HEK293 (cell line): ENCODE results near the gene GMCL1.

ENCODE experiments used
- CTCF ChIA-PET: fragments of 350-600 bp; formaldehyde crosslinking; extraction: SDS; loops from one replicate; lab custom pipeline; 2021; ENCODE audit warnings: antibody characterized with exemption; lab: Yijun Ruan, JAX
- POLR2A ChIA-PET: fragments of 300-600 bp; formaldehyde crosslinking; extraction: SDS; loops from one replicate; lab custom pipeline; 2020; ENCODE audit warnings: antibody characterized with exemption, inconsistent platforms; lab: Yijun Ruan, JAX
- H3K27ac ChIP-seq: fragments of 200-500 bp; sonication (Bioruptor generic); 2 replicates; pipeline ENCODE4 v1.5.1; 2014; ENCODE audit warnings: low read depth, low read length, control low read depth, inconsistent platforms; ENCODE audit errors: extremely low read depth
- H3K36me3 ChIP-seq, 2 experiments: fragments of 200-500 bp in 1 of 2; sonication (Bioruptor generic) in 1 of 2; 1 replicate in 1 of 2; 2 replicates in 1 of 2; pipeline ENCODE4 v1.5.1; 2014 to 2017; ENCODE audit warnings: inconsistent platforms in 2 of 2, low read length in 2 of 2; ENCODE audit not compliant: control insufficient read depth in 2 of 2, insufficient read depth in 1 of 2
- H3K4me1 ChIP-seq: fragments of 200-500 bp; sonication (Bioruptor generic); 2 replicates; pipeline ENCODE4 v1.5.1; 2014; ENCODE audit warnings: mild to moderate bottlenecking, low read length, inconsistent platforms; ENCODE audit not compliant: control insufficient read depth, insufficient read depth
- H3K4me3 ChIP-seq: 2 replicates; pipeline ENCODE4 v1.5.1; 2011; ENCODE audit warnings: low read depth, mild to moderate bottlenecking, control low read depth, low read length, moderate library complexity
- H3K9me3 ChIP-seq: fragments of 200-500 bp; sonication (Bioruptor generic); 2 replicates; pipeline ENCODE4 v1.5.1; 2014; ENCODE audit warnings: low read depth, low read length, inconsistent platforms; ENCODE audit not compliant: control insufficient read depth, insufficient read depth
- ATF2 ChIP-seq: fragments of 450-650 bp; formaldehyde crosslinking; IDR thresholded peaks from 2 replicates; pipeline ENCODE4 v1.5.1; 2016; ENCODE audit warnings: missing biosample characterization, missing genetic modification characterization, low read depth
- HIC1 ChIP-seq: fragments of 450-650 bp; formaldehyde crosslinking; IDR thresholded peaks from 2 replicates; pipeline ENCODE4 v1.5.1; 2016; ENCODE audit warnings: missing biosample characterization, missing genetic modification characterization
- KLF7 ChIP-seq: fragments of 450-650 bp; formaldehyde crosslinking; IDR thresholded peaks from 2 replicates; pipeline ENCODE4 v1.5.1; 2016; ENCODE audit warnings: missing biosample characterization, missing genetic modification characterization, borderline replicate concordance
- PRDM2 ChIP-seq: fragments of 450-650 bp; formaldehyde crosslinking; IDR thresholded peaks from 2 replicates; pipeline ENCODE4 v1.5.1; 2016; ENCODE audit warnings: missing biosample characterization, missing genetic modification characterization, borderline replicate concordance
- SP7 ChIP-seq: fragments of 450-650 bp; formaldehyde crosslinking; IDR thresholded peaks from 2 replicates; pipeline ENCODE4 v1.5.1; 2016; ENCODE audit warnings: missing biosample characterization, missing genetic modification characterization
- ZBTB20 ChIP-seq: fragments of 450-650 bp; formaldehyde crosslinking; IDR thresholded peaks from 2 replicates; pipeline ENCODE4 v1.5.1; 2016; ENCODE audit warnings: missing biosample characterization, missing genetic modification characterization
- ZNF211 ChIP-seq: fragments of 450-650 bp; formaldehyde crosslinking; IDR thresholded peaks from 2 replicates; pipeline ENCODE4 v1.5.1; 2016; ENCODE audit warnings: low read depth, missing biosample characterization, missing genetic modification characterization
- ZNF239 ChIP-seq: fragments of 450-650 bp; formaldehyde crosslinking; IDR thresholded peaks from 2 replicates; pipeline ENCODE4 v1.5.1; 2016; ENCODE audit warnings: missing biosample characterization, missing genetic modification characterization
- ZNF37A ChIP-seq: fragments of 450-650 bp; IDR thresholded peaks from 2 replicates; pipeline ENCODE4 v1.5.1; 2018; ENCODE audit warnings: missing biosample characterization, missing genetic modification characterization
- ZNF398 ChIP-seq: fragments of 450-650 bp; formaldehyde crosslinking; IDR thresholded peaks from 2 replicates; pipeline ENCODE4 v1.5.1; 2017; ENCODE audit warnings: missing biosample characterization, missing genetic modification characterization
- ZNF488 ChIP-seq: fragments of 450-650 bp; formaldehyde crosslinking; IDR thresholded peaks from 2 replicates; pipeline ENCODE4 v1.5.1; 2016; ENCODE audit warnings: missing biosample characterization, missing genetic modification characterization
- ZNF514 ChIP-seq: fragments of 450-650 bp; formaldehyde crosslinking; IDR thresholded peaks from 2 replicates; pipeline ENCODE4 v1.5.1; 2016; ENCODE audit warnings: missing biosample characterization, missing genetic modification characterization
- ZNF626 ChIP-seq: fragments of 450-650 bp; sonication (Bioruptor Pico); formaldehyde crosslinking; IDR thresholded peaks from 2 replicates; pipeline ENCODE4 v1.5.1; 2018; ENCODE audit warnings: missing biosample characterization, missing genetic modification characterization, inconsistent platforms
- ZNF629 ChIP-seq: fragments of 450-650 bp; formaldehyde crosslinking; IDR thresholded peaks from 2 replicates; pipeline ENCODE4 v1.5.1; 2017; ENCODE audit warnings: missing biosample characterization, missing genetic modification characterization
- ZNF639 ChIP-seq: fragments of 450-650 bp; formaldehyde crosslinking; IDR thresholded peaks from 2 replicates; pipeline ENCODE4 v1.5.1; 2016; ENCODE audit warnings: missing biosample characterization, missing genetic modification characterization
- ZNF777 ChIP-seq: fragments of 450-650 bp; formaldehyde crosslinking; IDR thresholded peaks from 2 replicates; pipeline ENCODE4 v1.5.1; 2017; ENCODE audit warnings: missing biosample characterization, missing genetic modification characterization, borderline replicate concordance

GMCL1 gene

GRCh38 chr2:69923116-69923515 lies 93.7 kb downstream of the GMCL1 start:
- POLR2A ChIA-PET: interaction anchor here (2.2 kb wide), 1 partner anchor 8 kb away, joined by 11 read pairs; the partner anchor contains the start of gene MXD1
- Histone ChIP-seq H3K27ac (no peak overlapping the region), H3K9me3 (no peaks in the 10 kb centered on the region), H3K4me3 (no peak overlapping the region), H3K36me3 (peaks cover 14 to 17% of the 10 kb centered on the region in 2 experiments), H3K4me1 (no peaks in the 10 kb centered on the region)
- CTCF ChIA-PET: interaction anchor here (0.6 to 2.2 kb wide), 4 partner anchors 8 to 220 kb away, joined by 3 to 9 read pairs (median 6); partner anchors contain the start of gene MXD1
- no peak for TF ChIP-seq ZNF514
- no peak for TF ChIP-seq ZNF37A (tag by site-specific recombination)
- TF ChIP-seq SP7: no peak
- TF ChIP-seq ZNF629 (tag by site-specific recombination): no peak
- TF ChIP-seq ZNF398: no peak
- no peak for TF ChIP-seq ZNF488 (tag by site-specific recombination)
- no peak for TF ChIP-seq ZNF639 (tag by site-specific recombination)
- TF ChIP-seq ZBTB20 (tag by site-specific recombination): no peak
- no peak for TF ChIP-seq ZNF211 (tag by site-specific recombination)
- TF ChIP-seq KLF7 (tag by site-specific recombination): no peak

- no peak overlapping the region for H3K4me3 ChIP-seq
- ChIA-PET CTCF (no interaction called here), POLR2A (no interaction called here)
- H3K9me3 ChIP-seq: no peaks in the 10 kb centered on the region
- H3K36me3 ChIP-seq: peaks cover 8 to 11% of the 10 kb centered on the region in 2 experiments
- no peaks in the 10 kb centered on the region for H3K4me1 ChIP-seq
- no peak overlapping the region for H3K27ac ChIP-seq
- TF ChIP-seq HIC1 (tag by site-specific recombination) (no peak), ZNF239 (tag by site-specific recombination) (no peak), ZNF626 (tag by site-specific recombination) (no peak), PRDM2 (tag by site-specific recombination) (no peak), ATF2 (tag by site-specific recombination) (no peak), ZNF639 (tag by site-specific recombination) (no peak), ZNF777 (tag by site-specific recombination) (no peak)
Observed at GRCh38 chr2:69926849-69927515, 97.5 kb downstream of the GMCL1 start.
